Measurements from ENCODE around the gene SRC.

GRCh38 chr20:37352608-37352980 lies 6.7 kb downstream of the SRC start:
- TF ChIP-seq CTCF (IDR thresholded peaks at IDR 0.05) = no peak
- no peak for TF ChIP-seq POLR2AphosphoS5 (IDR thresholded peaks at IDR 0.05)
- TF ChIP-seq POLR2A (IDR thresholded peaks at IDR 0.05; ENCODE audit: low read depth) = no peak
- no peak for TF ChIP-seq EP300 (IDR thresholded peaks at IDR 0.05)

All from esophagus muscularis mucosa (tissue), 4 donors.